ENCODE measurements around the gene PDIA6. TPM values are rescaled to one million over a fixed set of nuclear protein-coding genes. Genes with fewer than 3 reads are reported as not detected.

Gene PDIA6, protein sequence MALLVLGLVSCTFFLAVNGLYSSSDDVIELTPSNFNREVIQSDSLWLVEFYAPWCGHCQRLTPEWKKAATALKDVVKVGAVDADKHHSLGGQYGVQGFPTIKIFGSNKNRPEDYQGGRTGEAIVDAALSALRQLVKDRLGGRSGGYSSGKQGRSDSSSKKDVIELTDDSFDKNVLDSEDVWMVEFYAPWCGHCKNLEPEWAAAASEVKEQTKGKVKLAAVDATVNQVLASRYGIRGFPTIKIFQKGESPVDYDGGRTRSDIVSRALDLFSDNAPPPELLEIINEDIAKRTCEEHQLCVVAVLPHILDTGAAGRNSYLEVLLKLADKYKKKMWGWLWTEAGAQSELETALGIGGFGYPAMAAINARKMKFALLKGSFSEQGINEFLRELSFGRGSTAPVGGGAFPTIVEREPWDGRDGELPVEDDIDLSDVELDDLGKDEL
- 100 to 1,000 TPM; 109 to 213 TPM for total RNA-seq

DNA sequence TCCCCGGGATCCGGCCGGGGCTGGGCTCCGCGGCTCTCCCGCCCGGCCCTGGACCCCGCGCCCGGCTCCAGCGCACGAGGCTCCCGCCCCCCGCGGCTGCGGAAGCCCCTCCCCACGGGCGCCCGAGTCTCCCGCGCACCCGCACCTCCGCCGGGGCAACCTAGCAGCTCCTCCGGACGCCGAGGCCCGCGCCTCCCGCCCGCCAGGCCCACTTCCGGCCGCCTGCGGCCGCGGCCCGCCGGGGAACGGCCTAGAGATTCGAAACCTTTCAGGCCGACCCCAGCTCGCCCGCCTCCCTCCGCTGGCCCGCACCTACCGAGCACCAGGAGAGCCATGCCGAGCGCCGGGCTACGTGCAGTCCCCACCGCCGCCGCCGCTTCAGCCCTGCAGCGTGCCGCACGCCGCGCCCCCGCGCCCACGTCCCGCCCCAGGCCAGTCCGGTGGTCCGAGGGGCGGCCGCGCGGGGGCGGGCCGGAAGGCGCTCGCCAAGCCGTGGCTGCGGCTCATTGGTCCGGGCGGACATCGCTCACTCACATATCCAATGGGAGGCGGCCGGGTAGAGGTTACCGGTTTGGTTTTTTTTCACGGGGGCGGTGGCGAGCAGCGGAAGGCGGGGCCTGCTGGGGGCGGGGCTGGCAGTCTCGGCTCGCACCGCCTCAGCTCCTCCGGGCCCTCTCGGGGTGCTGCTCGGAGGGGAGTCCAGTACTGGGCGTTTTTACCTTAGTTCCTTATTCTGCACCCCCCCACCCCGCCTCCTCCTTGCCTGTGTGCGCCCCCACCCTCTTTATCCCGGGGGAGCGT, at the start of gene PDIA6:
TSS of gene PDIA6 (minus strand) at position 424 of the 801 bp plus-strand sequence. CDS start at position 335, 89 bp downstream.
- peak; percentile 96 for DNase-seq (ENCODE audit: low spot score)
- Histone ChIP-seq H3K4me1 (replicated peaks) (no peaks in the 10 kb centered on the region), H3K27ac (peak within 1 kb of the TSS; percentile 83 to 90), H3K36me3 (no peaks in the 10 kb centered on the region), H3K4me3 (peak within 1 kb of the TSS; percentile 84 to 95), H3K27me3 (replicated peaks; ENCODE audit: insufficient read depth) (no peaks in the 10 kb centered on the region), H3K9me3 (no peaks in the 10 kb centered on the region)
- intact Hi-C loops (cut with DNase I): no loop called here
- TF ChIP-seq POLR2AphosphoS5 (IDR thresholded peaks at IDR 0.05) (peak; percentile 72), POLR2A (IDR thresholded peaks at IDR 0.05) (peak; percentile 85)
- TF ChIP-seq, protein P1, sequence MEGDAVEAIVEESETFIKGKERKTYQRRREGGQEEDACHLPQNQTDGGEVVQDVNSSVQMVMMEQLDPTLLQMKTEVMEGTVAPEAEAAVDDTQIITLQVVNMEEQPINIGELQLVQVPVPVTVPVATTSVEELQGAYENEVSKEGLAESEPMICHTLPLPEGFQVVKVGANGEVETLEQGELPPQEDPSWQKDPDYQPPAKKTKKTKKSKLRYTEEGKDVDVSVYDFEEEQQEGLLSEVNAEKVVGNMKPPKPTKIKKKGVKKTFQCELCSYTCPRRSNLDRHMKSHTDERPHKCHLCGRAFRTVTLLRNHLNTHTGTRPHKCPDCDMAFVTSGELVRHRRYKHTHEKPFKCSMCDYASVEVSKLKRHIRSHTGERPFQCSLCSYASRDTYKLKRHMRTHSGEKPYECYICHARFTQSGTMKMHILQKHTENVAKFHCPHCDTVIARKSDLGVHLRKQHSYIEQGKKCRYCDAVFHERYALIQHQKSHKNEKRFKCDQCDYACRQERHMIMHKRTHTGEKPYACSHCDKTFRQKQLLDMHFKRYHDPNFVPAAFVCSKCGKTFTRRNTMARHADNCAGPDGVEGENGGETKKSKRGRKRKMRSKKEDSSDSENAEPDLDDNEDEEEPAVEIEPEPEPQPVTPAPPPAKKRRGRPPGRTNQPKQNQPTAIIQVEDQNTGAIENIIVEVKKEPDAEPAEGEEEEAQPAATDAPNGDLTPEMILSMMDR (IDR thresholded peaks at IDR 0.05): peak in 3 of 4 experiments; percentile 17 to 55 (median 41)
- WGBS: under 1% methylated on average over 73 of the region's 98 CpGs

DNA sequence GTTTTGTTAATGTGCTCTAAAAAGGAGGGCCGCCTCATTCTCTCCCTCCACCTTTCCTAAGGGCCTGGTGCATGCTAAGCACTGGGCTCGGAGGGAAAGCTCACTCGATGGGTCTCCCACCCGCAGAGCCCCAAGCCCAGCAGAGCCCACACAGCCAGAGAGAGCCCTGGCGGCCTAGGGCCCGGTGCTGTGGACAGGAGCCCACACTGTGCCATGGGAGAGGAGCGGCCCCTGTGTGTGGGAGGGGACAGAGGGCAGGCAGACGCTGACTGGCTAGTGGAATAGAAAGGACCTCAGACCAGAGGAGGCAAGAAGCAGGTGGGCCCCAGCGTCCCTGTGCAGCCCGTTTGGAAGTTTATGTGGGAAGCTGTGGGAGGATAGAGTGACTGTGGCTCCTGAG, 49.7 kb upstream of the PDIA6 start:
- Histone ChIP-seq H3K27ac (no peak overlapping the region), H3K27me3 (replicated peaks; ENCODE audit: insufficient read depth) (no peaks in the 10 kb centered on the region), H3K9me3 (no peaks in the 10 kb centered on the region), H3K36me3 (no peaks in the 10 kb centered on the region), H3K4me3 (no peak overlapping the region), H3K4me1 (replicated peaks) (no peaks in the 10 kb centered on the region)
- intact Hi-C loops (cut with DNase I): no loop called here
- no peak for DNase-seq (ENCODE audit: low spot score)
- WGBS: 77% methylated on average over 4 of the region's 10 CpGs
- no peak for TF ChIP-seq POLR2AphosphoS5 (IDR thresholded peaks at IDR 0.05)
- TF ChIP-seq, protein P1 (IDR thresholded peaks at IDR 0.05): no peak
- no peak for TF ChIP-seq POLR2A (IDR thresholded peaks at IDR 0.05)

DNA sequence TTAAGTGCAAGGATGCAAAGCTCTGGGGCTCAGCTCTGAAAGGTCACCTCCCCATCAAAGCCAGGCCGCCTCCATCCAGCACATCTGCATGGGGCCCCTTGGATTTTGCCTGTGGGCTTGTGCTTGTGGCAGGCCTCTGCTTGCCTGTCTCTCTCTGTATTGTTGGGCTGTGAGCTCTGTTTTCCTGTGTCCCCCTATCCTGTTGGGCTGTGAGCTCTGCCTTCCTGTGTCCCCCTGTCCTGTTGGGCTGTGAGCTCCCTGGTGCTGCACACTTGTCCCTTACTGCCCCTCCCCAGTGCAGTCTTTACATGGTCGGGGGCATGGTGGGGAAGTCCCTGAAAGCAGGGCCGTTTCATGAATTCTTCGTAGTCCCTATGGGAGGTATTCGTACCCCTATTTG, 49.2 kb upstream of the PDIA6 start:
- DNase-seq (ENCODE audit: low spot score): no peak
- intact Hi-C loops (cut with DNase I): no loop called here
- TF ChIP-seq, protein P1 (IDR thresholded peaks at IDR 0.05): no peak
- no peak for TF ChIP-seq POLR2AphosphoS5 (IDR thresholded peaks at IDR 0.05)
- no peak for TF ChIP-seq POLR2A (IDR thresholded peaks at IDR 0.05)
- Histone ChIP-seq H3K4me3 (no peak overlapping the region), H3K36me3 (no peaks in the 10 kb centered on the region), H3K27ac (no peak overlapping the region), H3K27me3 (replicated peaks; ENCODE audit: insufficient read depth) (no peaks in the 10 kb centered on the region), H3K9me3 (no peaks in the 10 kb centered on the region), H3K4me1 (replicated peaks) (no peaks in the 10 kb centered on the region)
- WGBS: 82% methylated on average over 5 of the region's 5 CpGs

DNA sequence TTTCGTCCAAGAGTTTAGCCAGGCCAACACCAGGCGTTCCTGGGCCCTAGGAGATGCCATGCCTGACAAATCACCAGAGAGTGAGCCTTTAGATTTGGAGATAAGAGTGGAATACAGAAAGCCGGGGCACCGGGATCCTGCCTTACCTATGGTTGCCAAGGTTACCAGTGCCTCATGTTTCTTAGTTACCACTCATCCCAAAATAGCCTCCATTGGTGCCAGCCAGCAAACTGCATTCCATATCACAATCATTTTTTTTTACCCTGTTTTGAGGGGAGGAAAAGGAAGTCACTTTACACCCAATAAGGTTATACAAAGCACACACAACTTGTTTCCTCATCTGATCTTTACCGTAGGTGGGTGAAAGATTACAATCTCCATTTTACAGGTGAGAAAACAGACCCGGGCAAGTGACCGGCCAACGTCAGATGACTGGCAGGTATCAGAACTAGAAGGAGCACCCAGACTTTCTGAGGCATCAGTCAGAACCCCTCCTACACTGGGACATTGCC, 48.3 kb upstream of the PDIA6 start:
- Histone ChIP-seq H3K27me3 (replicated peaks; ENCODE audit: insufficient read depth) (no peaks in the 10 kb centered on the region), H3K36me3 (no peaks in the 10 kb centered on the region), H3K27ac (no peak overlapping the region), H3K9me3 (no peaks in the 10 kb centered on the region), H3K4me3 (no peak overlapping the region), H3K4me1 (replicated peaks) (no peaks in the 10 kb centered on the region)
- TF ChIP-seq POLR2A (IDR thresholded peaks at IDR 0.05): no peak
- TF ChIP-seq, protein P1 (IDR thresholded peaks at IDR 0.05): no peak
- no peak for TF ChIP-seq POLR2AphosphoS5 (IDR thresholded peaks at IDR 0.05)
- WGBS: 56% methylated on average over 8 of the region's 8 CpGs
- DNase-seq (ENCODE audit: low spot score): no peak
- intact Hi-C loops (cut with DNase I): no loop called here
